Measurements from ENCODE around the gene TRAF7.
A peak's percentile ranks its signal among the peaks of the same experiment; 100 is the strongest.
"Not testable (repeated sequence)": the region's sequence is repeated elsewhere in the genome, so short reads cannot be mapped to it uniquely, and the experiment has no call there.

The TRAF7 gene

DNA sequence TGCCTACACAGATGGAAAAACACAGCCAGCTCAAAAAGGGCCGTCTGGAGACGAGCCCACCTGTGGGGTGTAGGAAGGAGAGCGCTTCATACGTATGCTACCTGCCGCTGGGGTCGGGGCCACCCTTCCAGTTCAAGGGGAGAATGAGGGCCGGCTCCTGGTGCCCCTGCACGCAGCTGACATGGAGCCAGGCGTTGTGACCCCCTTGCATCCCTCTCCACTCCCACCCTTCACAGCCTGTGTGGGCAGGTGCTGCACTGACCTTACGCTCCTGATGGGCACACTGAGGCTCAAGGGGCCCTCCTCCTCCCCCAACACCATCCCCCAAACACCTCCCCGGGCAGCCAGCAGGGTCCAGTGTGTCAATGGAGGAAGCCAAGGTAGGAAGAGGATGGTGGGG, 30.0 kb upstream of the TRAF7 start:
- not testable (repeated sequence) for H3F3A ChIP-seq (ENCODE audit: insufficient read depth, low read length); H3K9me3 ChIP-seq (replicated peaks; ENCODE audit: insufficient read depth, low read length); H3K4me3 ChIP-seq (ENCODE audit: low read length); DNase-seq; H3K27me3 ChIP-seq (replicated peaks; ENCODE audit: insufficient read depth, low read length); H4K20me1 ChIP-seq (ENCODE audit: insufficient read depth, low read length); H2AFZ ChIP-seq (ENCODE audit: low read length); H3K4me1 ChIP-seq (ENCODE audit: low read length); H3K27ac ChIP-seq (ENCODE audit: low read length); H3K9ac ChIP-seq (ENCODE audit: low read length); H3K9me2 ChIP-seq (replicated peaks; ENCODE audit: insufficient read depth, low read length); H3K36me3 ChIP-seq (replicated peaks; ENCODE audit: insufficient read depth, low read length); H3K4me2 ChIP-seq (ENCODE audit: low read depth, low read length)
- peaks cover 23% of the 10 kb centered on the region for H3K79me2 ChIP-seq (ENCODE audit: low read length)

GRCh38 chr16:2126161-2126743, 29.3 kb upstream of the TRAF7 start:
- H3F3A ChIP-seq (ENCODE audit: insufficient read depth, low read length); H3K27ac ChIP-seq (ENCODE audit: low read length); H3K36me3 ChIP-seq (replicated peaks; ENCODE audit: insufficient read depth, low read length); H3K4me2 ChIP-seq (ENCODE audit: low read depth, low read length); H4K20me1 ChIP-seq (ENCODE audit: insufficient read depth, low read length); H3K9me3 ChIP-seq (replicated peaks; ENCODE audit: insufficient read depth, low read length); H3K9ac ChIP-seq (ENCODE audit: low read length); H3K4me3 ChIP-seq (ENCODE audit: low read length); H2AFZ ChIP-seq (ENCODE audit: low read length); DNase-seq; H3K9me2 ChIP-seq (replicated peaks; ENCODE audit: insufficient read depth, low read length); H3K27me3 ChIP-seq (replicated peaks; ENCODE audit: insufficient read depth, low read length); H3K4me1 ChIP-seq (ENCODE audit: low read length): not testable (repeated sequence)
- peaks cover 23% of the 10 kb centered on the region for H3K79me2 ChIP-seq (ENCODE audit: low read length)

GRCh38 chr16:2126928-2127556, 28.5 kb upstream of the TRAF7 start:
- not testable (repeated sequence) for H3K4me1 ChIP-seq (ENCODE audit: low read length); H3K9ac ChIP-seq (ENCODE audit: low read length); H3K36me3 ChIP-seq (replicated peaks; ENCODE audit: insufficient read depth, low read length); H2AFZ ChIP-seq (ENCODE audit: low read length); H3K9me2 ChIP-seq (replicated peaks; ENCODE audit: insufficient read depth, low read length); H4K20me1 ChIP-seq (ENCODE audit: insufficient read depth, low read length); H3K27me3 ChIP-seq (replicated peaks; ENCODE audit: insufficient read depth, low read length); H3K4me3 ChIP-seq (ENCODE audit: low read length); H3K4me2 ChIP-seq (ENCODE audit: low read depth, low read length); H3K9me3 ChIP-seq (replicated peaks; ENCODE audit: insufficient read depth, low read length); H3K27ac ChIP-seq (ENCODE audit: low read length); H3F3A ChIP-seq (ENCODE audit: insufficient read depth, low read length); DNase-seq
- peaks cover 23% of the 10 kb centered on the region for H3K79me2 ChIP-seq (ENCODE audit: low read length)

GRCh38 chr16:2127630-2128280, 27.8 kb upstream of the TRAF7 start:
- H3K4me2 ChIP-seq (ENCODE audit: low read depth, low read length); H4K20me1 ChIP-seq (ENCODE audit: insufficient read depth, low read length); H2AFZ ChIP-seq (ENCODE audit: low read length); H3K4me3 ChIP-seq (ENCODE audit: low read length); H3K9me2 ChIP-seq (replicated peaks; ENCODE audit: insufficient read depth, low read length); DNase-seq; H3K9me3 ChIP-seq (replicated peaks; ENCODE audit: insufficient read depth, low read length); H3K4me1 ChIP-seq (ENCODE audit: low read length); H3K36me3 ChIP-seq (replicated peaks; ENCODE audit: insufficient read depth, low read length); H3K9ac ChIP-seq (ENCODE audit: low read length); H3K27me3 ChIP-seq (replicated peaks; ENCODE audit: insufficient read depth, low read length); H3F3A ChIP-seq (ENCODE audit: insufficient read depth, low read length); H3K27ac ChIP-seq (ENCODE audit: low read length): not testable (repeated sequence)
- peaks cover 19% of the 10 kb centered on the region for H3K79me2 ChIP-seq (ENCODE audit: low read length)

DNA sequence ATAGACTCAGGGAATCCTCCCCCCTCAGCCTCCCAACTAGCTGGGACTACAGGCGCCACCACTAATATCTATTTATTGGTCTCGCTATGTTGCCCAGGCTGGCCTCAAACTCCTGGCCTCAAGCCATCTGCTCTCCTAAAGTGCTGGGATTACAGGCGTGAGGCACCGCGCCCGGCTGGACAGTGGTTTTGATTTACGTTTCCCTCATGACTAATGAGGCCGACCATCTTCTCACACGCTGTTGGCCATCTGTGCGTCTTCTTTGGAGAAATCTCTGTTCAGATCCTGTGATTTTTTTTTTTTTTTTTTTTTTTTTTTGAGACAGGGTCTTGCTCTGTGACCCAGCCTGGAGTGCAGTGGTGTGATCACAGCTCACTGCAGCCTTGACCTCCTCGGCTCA, 26.3 kb upstream of the TRAF7 start:
- peaks cover 23% of the 10 kb centered on the region for H3K79me2 ChIP-seq (ENCODE audit: low read length)
- H3K4me1 ChIP-seq (ENCODE audit: low read length); H2AFZ ChIP-seq (ENCODE audit: low read length); H3K4me3 ChIP-seq (ENCODE audit: low read length); H3K36me3 ChIP-seq (replicated peaks; ENCODE audit: insufficient read depth, low read length); H3K9me3 ChIP-seq (replicated peaks; ENCODE audit: insufficient read depth, low read length); H4K20me1 ChIP-seq (ENCODE audit: insufficient read depth, low read length); H3K9ac ChIP-seq (ENCODE audit: low read length); DNase-seq; H3F3A ChIP-seq (ENCODE audit: insufficient read depth, low read length); H3K4me2 ChIP-seq (ENCODE audit: low read depth, low read length); H3K9me2 ChIP-seq (replicated peaks; ENCODE audit: insufficient read depth, low read length); H3K27me3 ChIP-seq (replicated peaks; ENCODE audit: insufficient read depth, low read length); H3K27ac ChIP-seq (ENCODE audit: low read length): not testable (repeated sequence)

- peaks cover 21% of the 10 kb centered on the region for H3K79me2 ChIP-seq (ENCODE audit: low read length)
- not testable (repeated sequence) for H3K9ac ChIP-seq (ENCODE audit: low read length); DNase-seq; H3K36me3 ChIP-seq (replicated peaks; ENCODE audit: insufficient read depth, low read length); H3K4me1 ChIP-seq (ENCODE audit: low read length); H3F3A ChIP-seq (ENCODE audit: insufficient read depth, low read length); H2AFZ ChIP-seq (ENCODE audit: low read length); H3K4me2 ChIP-seq (ENCODE audit: low read depth, low read length); H4K20me1 ChIP-seq (ENCODE audit: insufficient read depth, low read length); H3K9me3 ChIP-seq (replicated peaks; ENCODE audit: insufficient read depth, low read length); H3K9me2 ChIP-seq (replicated peaks; ENCODE audit: insufficient read depth, low read length); H3K27ac ChIP-seq (ENCODE audit: low read length); H3K4me3 ChIP-seq (ENCODE audit: low read length); H3K27me3 ChIP-seq (replicated peaks; ENCODE audit: insufficient read depth, low read length)
Observed at GRCh38 chr16:2129890-2130447, 25.6 kb upstream of the TRAF7 start.

GRCh38 chr16:2133797-2134196, 21.8 kb upstream of the TRAF7 start:
- not testable (repeated sequence) for H3K4me1 ChIP-seq (ENCODE audit: low read length); H3K27ac ChIP-seq (ENCODE audit: low read length); H3K9me3 ChIP-seq (replicated peaks; ENCODE audit: insufficient read depth, low read length); H3K9me2 ChIP-seq (replicated peaks; ENCODE audit: insufficient read depth, low read length); DNase-seq; H3K27me3 ChIP-seq (replicated peaks; ENCODE audit: insufficient read depth, low read length); H3K79me2 ChIP-seq (ENCODE audit: low read length); H3K36me3 ChIP-seq (replicated peaks; ENCODE audit: insufficient read depth, low read length); H3F3A ChIP-seq (ENCODE audit: insufficient read depth, low read length); H3K4me3 ChIP-seq (ENCODE audit: low read length); H3K4me2 ChIP-seq (ENCODE audit: low read depth, low read length); H2AFZ ChIP-seq (ENCODE audit: low read length); H4K20me1 ChIP-seq (ENCODE audit: insufficient read depth, low read length); H3K9ac ChIP-seq (ENCODE audit: low read length)

- not testable (repeated sequence) for H3K36me3 ChIP-seq (replicated peaks; ENCODE audit: insufficient read depth, low read length); H3K79me2 ChIP-seq (ENCODE audit: low read length); DNase-seq; H3K27me3 ChIP-seq (replicated peaks; ENCODE audit: insufficient read depth, low read length); H2AFZ ChIP-seq (ENCODE audit: low read length); H4K20me1 ChIP-seq (ENCODE audit: insufficient read depth, low read length); H3K4me1 ChIP-seq (ENCODE audit: low read length); H3K9me2 ChIP-seq (replicated peaks; ENCODE audit: insufficient read depth, low read length); H3K27ac ChIP-seq (ENCODE audit: low read length); H3K4me2 ChIP-seq (ENCODE audit: low read depth, low read length); H3K9me3 ChIP-seq (replicated peaks; ENCODE audit: insufficient read depth, low read length); H3F3A ChIP-seq (ENCODE audit: insufficient read depth, low read length)
- Histone ChIP-seq H3K4me3 (ENCODE audit: low read length) (peak overlapping the region; percentile 51; the same call in 1 of the 2 replicates), H3K9ac (ENCODE audit: low read length) (peak overlapping the region; percentile 40; the same call in 1 of the 2 replicates)
Observed at GRCh38 chr16:2135071-2135470, 20.5 kb upstream of the TRAF7 start.

Data from MM.1S (cell line).